ENCODE measurements around the gene MLXIP. TPM values are rescaled to one million over a fixed set of nuclear protein-coding genes. Genes with fewer than 3 reads are reported as not detected.

Gene MLXIP
- total and polyA plus RNA-seq, 2 donors from 2014 or later = 10.9 to 67.6 TPM

DNA sequence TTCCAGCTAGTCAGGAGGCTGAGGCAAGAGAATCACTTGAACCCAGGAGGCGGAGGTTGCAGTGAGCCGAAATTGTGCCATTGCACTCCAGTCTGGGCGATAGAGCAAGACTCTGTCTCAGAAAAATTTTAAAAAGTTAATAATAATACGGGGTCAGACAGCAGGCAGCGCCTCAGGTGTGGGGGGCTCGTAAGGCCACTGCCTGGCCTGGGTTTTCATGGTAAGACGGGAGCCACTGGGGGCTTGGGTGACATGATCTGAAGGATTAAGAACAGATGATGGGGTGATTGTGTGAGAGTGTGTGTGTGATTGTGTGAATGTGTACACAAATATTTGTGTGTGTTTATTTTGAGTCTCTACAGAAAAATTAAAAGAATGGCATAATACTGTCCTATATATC is 33.3 kb upstream of the MLXIP start:
- Histone ChIP-seq H3K36me3 (ENCODE audit: control insufficient read depth in 2 of 3, insufficient read depth in 3 of 3, low read length in 3 of 3) (peaks cover 0 to 20% (median 2%) of the 10 kb centered on the region in 3 donors), H3K4me3 (ENCODE audit: low read length in 3 of 3) (no peak overlapping the region), H3K27ac (ENCODE audit: low read depth in 2 of 2, low read length in 2 of 2) (no peak overlapping the region), H3K9me3 (ENCODE audit: control insufficient read depth in 2 of 3, insufficient read depth in 1 of 3, low read length in 3 of 3) (no peaks in the 10 kb centered on the region), H3K9ac (ENCODE audit: low read length in 3 of 3) (no peak overlapping the region), H3K27me3 (ENCODE audit: control insufficient read depth, insufficient read depth, low read length) (no peaks in the 10 kb centered on the region), H3K4me1 (ENCODE audit: control insufficient read depth in 2 of 3, insufficient read depth in 2 of 3, low read depth in 1 of 3, low read length in 3 of 3) (peaks cover 0 to 17% (median 4%) of the 10 kb centered on the region in 3 donors)
- intact Hi-C loops (cut with DNase I) = no loop called here
- TF ChIP-seq, protein P1, sequence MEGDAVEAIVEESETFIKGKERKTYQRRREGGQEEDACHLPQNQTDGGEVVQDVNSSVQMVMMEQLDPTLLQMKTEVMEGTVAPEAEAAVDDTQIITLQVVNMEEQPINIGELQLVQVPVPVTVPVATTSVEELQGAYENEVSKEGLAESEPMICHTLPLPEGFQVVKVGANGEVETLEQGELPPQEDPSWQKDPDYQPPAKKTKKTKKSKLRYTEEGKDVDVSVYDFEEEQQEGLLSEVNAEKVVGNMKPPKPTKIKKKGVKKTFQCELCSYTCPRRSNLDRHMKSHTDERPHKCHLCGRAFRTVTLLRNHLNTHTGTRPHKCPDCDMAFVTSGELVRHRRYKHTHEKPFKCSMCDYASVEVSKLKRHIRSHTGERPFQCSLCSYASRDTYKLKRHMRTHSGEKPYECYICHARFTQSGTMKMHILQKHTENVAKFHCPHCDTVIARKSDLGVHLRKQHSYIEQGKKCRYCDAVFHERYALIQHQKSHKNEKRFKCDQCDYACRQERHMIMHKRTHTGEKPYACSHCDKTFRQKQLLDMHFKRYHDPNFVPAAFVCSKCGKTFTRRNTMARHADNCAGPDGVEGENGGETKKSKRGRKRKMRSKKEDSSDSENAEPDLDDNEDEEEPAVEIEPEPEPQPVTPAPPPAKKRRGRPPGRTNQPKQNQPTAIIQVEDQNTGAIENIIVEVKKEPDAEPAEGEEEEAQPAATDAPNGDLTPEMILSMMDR (IDR thresholded peaks at IDR 0.05; ENCODE audit: borderline replicate concordance, extremely low read depth, insufficient read depth) = no peak
- no peak for FAIRE-seq
- no peak for DNase-seq

DNA sequence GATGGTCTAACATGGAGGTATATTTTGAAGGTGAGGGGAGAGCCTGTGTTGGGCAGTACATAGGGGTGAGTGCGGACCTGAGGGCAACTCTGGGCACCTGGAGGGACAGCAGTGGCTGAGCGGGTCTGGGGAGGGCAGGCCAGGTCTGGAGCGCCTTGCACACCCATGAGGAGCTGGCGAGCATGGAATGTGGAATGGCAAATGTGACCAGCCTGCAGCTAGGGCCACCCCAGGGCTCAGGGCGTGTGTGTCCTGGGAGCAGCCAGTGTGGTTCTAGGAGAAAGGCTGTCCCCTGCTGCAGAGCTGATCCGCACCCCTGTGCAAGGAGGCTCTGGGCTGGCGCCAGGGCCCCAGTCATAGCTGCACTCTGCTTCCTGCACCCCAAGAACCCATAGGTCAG is 32.4 kb upstream of the MLXIP start:
- Histone ChIP-seq H3K36me3 (ENCODE audit: control insufficient read depth in 2 of 3, insufficient read depth in 3 of 3, low read length in 3 of 3) (peaks cover 0 to 20% (median 2%) of the 10 kb centered on the region in 3 donors), H3K27me3 (ENCODE audit: control insufficient read depth, insufficient read depth, low read length) (no peaks in the 10 kb centered on the region), H3K9me3 (ENCODE audit: control insufficient read depth in 2 of 3, insufficient read depth in 1 of 3, low read length in 3 of 3) (no peaks in the 10 kb centered on the region), H3K9ac (ENCODE audit: low read length in 3 of 3) (no peak overlapping the region), H3K27ac (ENCODE audit: low read depth in 2 of 2, low read length in 2 of 2) (no peak overlapping the region), H3K4me3 (ENCODE audit: low read length in 3 of 3) (no peak overlapping the region), H3K4me1 (ENCODE audit: control insufficient read depth in 2 of 3, insufficient read depth in 2 of 3, low read depth in 1 of 3, low read length in 3 of 3) (peaks cover 0 to 19% (median 8%) of the 10 kb centered on the region in 3 donors)
- intact Hi-C loops (cut with DNase I) = no loop called here
- DNase-seq = no peak
- TF ChIP-seq, protein P1 (IDR thresholded peaks at IDR 0.05; ENCODE audit: borderline replicate concordance, extremely low read depth, insufficient read depth) = no peak
- FAIRE-seq = no peak

DNA sequence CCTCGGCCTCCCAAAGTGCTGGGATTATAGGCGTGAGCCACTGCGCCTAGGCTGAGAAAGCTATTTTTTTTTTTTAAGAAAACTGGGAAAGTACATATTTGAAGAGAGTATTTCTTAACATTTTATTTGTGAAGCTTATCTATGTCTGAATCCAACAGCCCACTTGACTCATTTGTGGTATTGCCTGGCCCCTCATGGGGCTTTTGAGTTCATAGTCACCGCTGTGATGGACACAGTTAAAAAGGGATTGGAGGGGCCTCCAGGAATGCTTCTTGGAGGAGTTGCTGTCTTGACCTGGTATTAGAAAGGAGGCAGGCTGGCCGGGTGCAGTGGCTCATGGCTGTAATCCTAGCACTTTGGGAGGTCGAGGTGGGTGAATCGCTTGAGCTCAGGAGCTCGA is 30.4 kb upstream of the MLXIP start:
- DNase-seq (no peak), FAIRE-seq (no peak)
- Histone ChIP-seq H3K9ac (ENCODE audit: low read length in 3 of 3) (no peak overlapping the region), H3K4me1 (ENCODE audit: control insufficient read depth in 2 of 3, insufficient read depth in 2 of 3, low read depth in 1 of 3, low read length in 3 of 3) (peaks cover 0 to 15% (median 9%) of the 10 kb centered on the region in 3 donors), H3K4me3 (ENCODE audit: low read length in 3 of 3) (no peak overlapping the region), H3K36me3 (ENCODE audit: control insufficient read depth in 2 of 3, insufficient read depth in 3 of 3, low read length in 3 of 3) (peaks cover 0 to 20% (median 2%) of the 10 kb centered on the region in 3 donors), H3K27ac (ENCODE audit: low read depth in 2 of 2, low read length in 2 of 2) (no peak overlapping the region), H3K9me3 (ENCODE audit: control insufficient read depth in 2 of 3, insufficient read depth in 1 of 3, low read length in 3 of 3) (no peaks in the 10 kb centered on the region), H3K27me3 (ENCODE audit: control insufficient read depth, insufficient read depth, low read length) (no peaks in the 10 kb centered on the region)
- intact Hi-C loops (cut with DNase I) = no loop called here
- TF ChIP-seq, protein P1 (IDR thresholded peaks at IDR 0.05; ENCODE audit: borderline replicate concordance, extremely low read depth, insufficient read depth) = no peak

DNA sequence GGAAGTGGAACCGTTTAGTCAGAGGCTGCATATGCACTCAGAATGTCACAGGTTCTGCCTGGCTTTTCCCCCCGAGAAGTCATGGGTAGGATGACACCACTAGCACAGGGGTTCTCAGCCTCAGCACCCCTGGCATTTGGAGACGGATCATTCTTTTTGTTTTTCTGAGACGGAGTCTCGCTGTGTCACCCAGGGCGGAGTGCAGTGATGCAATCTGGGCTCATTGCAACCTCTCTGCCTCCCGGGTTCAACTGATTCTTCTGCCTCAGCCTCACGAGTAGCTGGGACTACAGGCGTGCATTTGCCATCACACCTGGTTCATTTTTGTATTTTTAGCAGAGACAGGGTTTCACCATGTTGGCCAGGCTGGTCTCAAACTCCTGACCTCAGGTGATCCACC is 28.7 kb upstream of the MLXIP start:
- H3K4me1 ChIP-seq (ENCODE audit: control insufficient read depth in 2 of 3, insufficient read depth in 2 of 3, low read depth in 1 of 3, low read length in 3 of 3) = peaks cover 0 to 21% (median 8%) of the 10 kb centered on the region in 3 donors
- FAIRE-seq = no peak

More for the DNA sequence above, 28.7 kb upstream of the MLXIP start:
- H3K27ac ChIP-seq (ENCODE audit: low read depth in 2 of 2, low read length in 2 of 2) = no peak overlapping the region
- TF ChIP-seq, protein P1 (IDR thresholded peaks at IDR 0.05; ENCODE audit: borderline replicate concordance, extremely low read depth, insufficient read depth) = no peak
- peaks cover 0 to 13% (median 2%) of the 10 kb centered on the region in 3 donors for H3K36me3 ChIP-seq (ENCODE audit: control insufficient read depth in 2 of 3, insufficient read depth in 3 of 3, low read length in 3 of 3)
- H3K27me3 ChIP-seq (ENCODE audit: control insufficient read depth, insufficient read depth, low read length) = no peaks in the 10 kb centered on the region
- DNase-seq = no peak
- no peaks in the 10 kb centered on the region for H3K9me3 ChIP-seq (ENCODE audit: control insufficient read depth in 2 of 3, insufficient read depth in 1 of 3, low read length in 3 of 3)
- no peak overlapping the region for H3K4me3 ChIP-seq (ENCODE audit: low read length in 3 of 3)
- intact Hi-C loops (cut with DNase I) = no loop called here
- no peak overlapping the region for H3K9ac ChIP-seq (ENCODE audit: low read length in 3 of 3)
